B cell (primary cell): ENCODE data around the gene SLC9A5.

Experiments used
- EZH2 ChIP-seq: IDR thresholded peaks from 2 replicates; pipeline ENCODE4 v1.6.1; 2012; ENCODE audit warnings: borderline replicate concordance, low read depth, mild to moderate bottlenecking, moderate library complexity, low read length; ENCODE audit not compliant: insufficient read depth, poor library complexity, severe bottlenecking
- TF ChIP-seq, protein P1 (sequence below): fragments of 200-600 bp; IDR thresholded peaks from one replicate; pipeline ENCODE4 v1.8.0; 2022; ENCODE audit warnings: antibody characterized with exemption, mild to moderate bottlenecking

DNA sequence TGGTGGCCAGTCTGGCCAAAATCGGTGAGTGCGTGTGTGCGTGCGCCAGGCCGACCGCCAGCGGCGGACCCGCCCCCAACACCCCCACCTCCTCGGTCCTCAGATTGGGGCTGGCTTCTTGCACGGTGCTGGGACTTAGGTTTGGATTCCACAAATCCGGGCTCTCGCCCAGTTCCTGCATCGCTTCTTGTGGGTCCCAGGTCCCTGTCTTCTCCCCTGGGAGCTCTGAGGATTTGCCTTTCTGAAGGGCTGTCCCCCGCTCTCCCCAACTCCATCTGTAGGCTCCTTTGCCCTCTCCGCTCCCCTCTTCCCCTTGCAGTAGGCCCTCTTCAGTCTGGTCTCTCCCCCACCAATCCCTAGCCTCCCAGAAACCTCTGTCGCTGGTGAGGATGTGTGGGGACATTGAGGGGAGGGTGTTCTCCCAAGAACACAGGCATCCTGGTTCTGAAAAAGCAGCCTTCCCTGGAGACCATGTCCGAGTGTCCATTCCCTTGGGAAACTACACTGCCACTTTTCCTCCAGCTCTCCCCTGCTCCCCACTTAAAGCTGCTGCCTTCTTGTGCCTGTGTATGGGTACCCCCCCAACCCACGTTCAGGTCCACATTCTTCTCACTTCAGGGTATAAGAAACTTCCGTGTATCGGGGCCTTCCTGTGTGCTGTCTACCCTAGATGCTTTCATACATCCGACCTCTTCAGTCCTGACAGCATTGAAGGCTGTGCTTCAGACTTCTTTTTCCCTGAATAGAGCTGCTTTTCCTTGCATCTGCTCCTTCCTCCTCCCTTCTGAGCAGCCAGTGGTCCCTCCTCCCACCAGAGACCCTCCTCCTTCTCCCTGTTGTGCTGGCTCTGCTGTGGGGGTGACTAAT lies 632 bp downstream of the SLC9A5 start:
- TF ChIP-seq, protein P1, sequence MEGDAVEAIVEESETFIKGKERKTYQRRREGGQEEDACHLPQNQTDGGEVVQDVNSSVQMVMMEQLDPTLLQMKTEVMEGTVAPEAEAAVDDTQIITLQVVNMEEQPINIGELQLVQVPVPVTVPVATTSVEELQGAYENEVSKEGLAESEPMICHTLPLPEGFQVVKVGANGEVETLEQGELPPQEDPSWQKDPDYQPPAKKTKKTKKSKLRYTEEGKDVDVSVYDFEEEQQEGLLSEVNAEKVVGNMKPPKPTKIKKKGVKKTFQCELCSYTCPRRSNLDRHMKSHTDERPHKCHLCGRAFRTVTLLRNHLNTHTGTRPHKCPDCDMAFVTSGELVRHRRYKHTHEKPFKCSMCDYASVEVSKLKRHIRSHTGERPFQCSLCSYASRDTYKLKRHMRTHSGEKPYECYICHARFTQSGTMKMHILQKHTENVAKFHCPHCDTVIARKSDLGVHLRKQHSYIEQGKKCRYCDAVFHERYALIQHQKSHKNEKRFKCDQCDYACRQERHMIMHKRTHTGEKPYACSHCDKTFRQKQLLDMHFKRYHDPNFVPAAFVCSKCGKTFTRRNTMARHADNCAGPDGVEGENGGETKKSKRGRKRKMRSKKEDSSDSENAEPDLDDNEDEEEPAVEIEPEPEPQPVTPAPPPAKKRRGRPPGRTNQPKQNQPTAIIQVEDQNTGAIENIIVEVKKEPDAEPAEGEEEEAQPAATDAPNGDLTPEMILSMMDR: no peak
- no peak for TF ChIP-seq EZH2
